SHP77 (cell line): Measurements from ENCODE around the gene PTPRU.

Source experiments
- DNase-seq, 2 experiments: peaks; one replicate each; lab custom pipeline; 2025; lab: John Stamatoyannopoulos, UW

The PTPRU gene

GRCh38 chr1:29235955-29236711, at the start of gene PTPRU:
Gene PTPRU, plus strand, starts transcription at chr1:29236522. Its CDS starts 123 bp downstream, at chr1:29236645.
- DNase-seq, result peak; percentile 58 to 71

GRCh38 chr1:29186707-29187106, 49.6 kb upstream of the PTPRU start:
- DNase-seq, result no peak

GRCh38 chr1:29190718-29191117, 45.6 kb upstream of the PTPRU start:
- DNase-seq, result no peak

- no peak for DNase-seq
Observed at GRCh38 chr1:29193879-29194455, 42.4 kb upstream of the PTPRU start.

- DNase-seq, result no peak
Observed at GRCh38 chr1:29195881-29196291, 40.4 kb upstream of the PTPRU start.

- no peak for DNase-seq
Observed at GRCh38 chr1:29196863-29197589, 39.3 kb upstream of the PTPRU start.

GRCh38 chr1:29197590-29197924, 38.8 kb upstream of the PTPRU start:
- DNase-seq, result peak; percentile 39 to 48

- DNase-seq, result no peak
Observed at GRCh38 chr1:29197993-29198392, 38.3 kb upstream of the PTPRU start.

GRCh38 chr1:29200906-29201594, 35.3 kb upstream of the PTPRU start:
- DNase-seq, result no peak

GRCh38 chr1:29201595-29202051, 34.7 kb upstream of the PTPRU start:
- no peak for DNase-seq

GRCh38 chr1:29202053-29202452, 34.3 kb upstream of the PTPRU start:
- no peak for DNase-seq

- peak; percentile 88 to 94 for DNase-seq
Observed at GRCh38 chr1:29202584-29203340, 33.6 kb upstream of the PTPRU start.

- DNase-seq, result no peak
Observed at GRCh38 chr1:29208442-29208841, 27.9 kb upstream of the PTPRU start.

GRCh38 chr1:29209173-29209572, 27.1 kb upstream of the PTPRU start:
- DNase-seq, result no peak

- DNase-seq, result no peak
Observed at GRCh38 chr1:29210278-29211085, 25.8 kb upstream of the PTPRU start.

- DNase-seq, result no peak
Observed at GRCh38 chr1:29211086-29212030, 25.0 kb upstream of the PTPRU start.

- no peak for DNase-seq
Observed at GRCh38 chr1:29213055-29213454, 23.3 kb upstream of the PTPRU start.

- DNase-seq, result no peak
Observed at GRCh38 chr1:29217633-29218032, 18.7 kb upstream of the PTPRU start.

- DNase-seq, result no peak
Observed at GRCh38 chr1:29218223-29218622, 18.1 kb upstream of the PTPRU start.

GRCh38 chr1:29221296-29221695, 15.0 kb upstream of the PTPRU start:
- no peak for DNase-seq
